Measurements from ENCODE around the gene TBC1D3B.
"Not testable (repeated sequence)": the region's sequence is repeated elsewhere in the genome, so short reads cannot be mapped to it uniquely, and the experiment has no call there.

TBC1D3B gene

GRCh38 chr17:36205637-36206485, 29.4 kb upstream of the TBC1D3B start:
- peaks cover 0 to 4% (median 0%) of the 10 kb centered on the region in 3 donors for H3K9me3 ChIP-seq
- no peaks in the 10 kb centered on the region for H3K4me1 ChIP-seq
- H3K27ac ChIP-seq = no peak overlapping the region
- TF ChIP-seq CTCF (IDR thresholded peaks at IDR 0.05) = no peak
- intact Hi-C loops (cut with DNase I; ENCODE audit: low total_unique reads) = no loop called here
- no peak overlapping the region for H3K4me3 ChIP-seq
- H3K27me3 ChIP-seq = no peaks in the 10 kb centered on the region
- H3K36me3 ChIP-seq = no peaks in the 10 kb centered on the region
- DNase-seq = no peak

GRCh38 chr17:36204724-36205500, 28.5 kb upstream of the TBC1D3B start:
- DNase-seq = no peak
- Histone ChIP-seq H3K4me1 (no peaks in the 10 kb centered on the region), H3K27me3 (no peaks in the 10 kb centered on the region), H3K4me3 (no peak overlapping the region), H3K36me3 (no peaks in the 10 kb centered on the region), H3K9me3 (peaks cover 0 to 3% (median 0%) of the 10 kb centered on the region in 3 donors), H3K27ac (no peak overlapping the region)
- no peak for TF ChIP-seq CTCF (IDR thresholded peaks at IDR 0.05)
- intact Hi-C loops (cut with DNase I; ENCODE audit: low total_unique reads) = no loop called here

GRCh38 chr17:36203335-36203734, 26.9 kb upstream of the TBC1D3B start:
- DNase-seq = no peak
- no peaks in the 10 kb centered on the region for H3K27me3 ChIP-seq
- no peak overlapping the region for H3K27ac ChIP-seq
- no peak for TF ChIP-seq CTCF (IDR thresholded peaks at IDR 0.05)
- H3K9me3 ChIP-seq = no peaks in the 10 kb centered on the region
- no peaks in the 10 kb centered on the region for H3K36me3 ChIP-seq
- H3K4me1 ChIP-seq = no peaks in the 10 kb centered on the region
- no peak overlapping the region for H3K4me3 ChIP-seq
- intact Hi-C loops (cut with DNase I; ENCODE audit: low total_unique reads) = no loop called here

- H3K4me1 ChIP-seq; intact Hi-C loops (cut with DNase I; ENCODE audit: low total_unique reads); H3K4me3 ChIP-seq; DNase-seq; H3K9me3 ChIP-seq; H3K27ac ChIP-seq; H3K27me3 ChIP-seq; H3K36me3 ChIP-seq: not testable (repeated sequence)
These were observed 25.1 kb upstream of the TBC1D3B start for GRCh38 chr17:36201506-36201905.

- H3K27me3 ChIP-seq; intact Hi-C loops (cut with DNase I; ENCODE audit: low total_unique reads); H3K36me3 ChIP-seq; H3K4me3 ChIP-seq; H3K4me1 ChIP-seq; H3K9me3 ChIP-seq; H3K27ac ChIP-seq; DNase-seq: not testable (repeated sequence)
These were observed 24.7 kb upstream of the TBC1D3B start for GRCh38 chr17:36201102-36201501.

GRCh38 chr17:36198831-36199465, 22.5 kb upstream of the TBC1D3B start:
- no peaks in the 10 kb centered on the region for H3K9me3 ChIP-seq
- TF ChIP-seq CTCF (IDR thresholded peaks at IDR 0.05) = no peak
- DNase-seq = no peak
- intact Hi-C loops (cut with DNase I; ENCODE audit: low total_unique reads) = loop anchor here (10.0 kb wide), 1 partner anchor 64 kb away; no protein-coding TSS in a partner anchor
- no peak overlapping the region for H3K27ac ChIP-seq
- H3K27me3 ChIP-seq = peaks cover 0 to 9% of the 10 kb centered on the region in 2 donors
- no peak overlapping the region for H3K4me3 ChIP-seq
- H3K4me1 ChIP-seq = no peaks in the 10 kb centered on the region
- no peaks in the 10 kb centered on the region for H3K36me3 ChIP-seq
